K562 (cell line): Measurements from ENCODE around the gene RYK. TPM values are rescaled to one million over a fixed set of nuclear protein-coding genes. Genes with fewer than 3 reads are reported as not detected.

ENCODE experiments used
- ATAC-seq: fragments of 200-7000 bp; cut with Tn5 transposase; 3 replicates; pipeline ENCODE4 v1.9.1; 2020; ENCODE audit warnings: moderate library complexity
- BruUV-seq: library from RNA; stranded (reverse); fragments of 400-500 nt; replicated peaks from 2 replicates; lab custom pipeline; 2021; lab: Mats Ljungman, UMichigan
- CTCF ChIA-PET: fragments of 300-600 bp; formaldehyde crosslinking; extraction: SDS; loops from one replicate; lab custom pipeline; 2021; ENCODE audit warnings: low intra/inter-chr PET ratio; lab: Yijun Ruan, JAX
- POLR2A ChIA-PET: fragments of 300-600, 350-650 bp; sonication (Branson Sonifier 250); formaldehyde crosslinking; extraction: SDS; loops from one replicate; lab custom pipeline; 2021; ENCODE audit warnings: antibody characterized with exemption, inconsistent platforms; lab: Yijun Ruan, JAX
- DNase-seq, 4 experiments: peaks; one replicate each; pipeline versions ENCODE4 v3.0.0 to v3.0.0-alpha.2; 2011 to 2018; ENCODE audit warnings: low spot score in 3 of 4, mixed read lengths in 3 of 4; ENCODE audit errors: extremely low read depth in 1 of 4
- FAIRE-seq: peaks from 2 replicates; lab custom pipeline; 2011; peaks lifted over from hg19 to GRCh38; lab: Jason Lieb, UNC
- H2AFZ ChIP-seq: 2 replicates; pipeline ENCODE4 v1.6.0; 2011; ENCODE audit warnings: low read depth, low read length, control low read depth, inconsistent platforms
- H3K27ac ChIP-seq: fragments of 200-600 bp; 3 replicates; pipeline ENCODE4 v1.8.0; 2011; ENCODE audit warnings: low read depth, mild to moderate bottlenecking, control low read depth, inconsistent platforms, low read length, moderate library complexity, mixed read lengths; ENCODE audit errors: extremely low read depth
- H3K27me3 ChIP-seq, 2 experiments: fragments of 300-600 bp in 1 of 2; 2 replicates in 1 of 2; 3 replicates in 1 of 2; pipeline versions ENCODE4 v1.6.0 to v1.8.0; 2011; ENCODE audit warnings: inconsistent platforms in 2 of 2, low read length in 2 of 2, mild to moderate bottlenecking in 1 of 2, mixed read lengths in 1 of 2, moderate library complexity in 1 of 2; ENCODE audit not compliant: control insufficient read depth in 2 of 2, insufficient read depth in 2 of 2
- H3K36me3 ChIP-seq: fragments of 300-600 bp; 3 replicates; pipeline ENCODE4 v1.8.0; 2011; ENCODE audit warnings: mild to moderate bottlenecking, low read length, inconsistent platforms; ENCODE audit not compliant: control insufficient read depth, insufficient read depth
- H3K4me1 ChIP-seq, 2 experiments: fragments of 200-600 bp in 1 of 2; replicated peaks in 1 of 2; 2 replicates in 1 of 2; 3 replicates in 1 of 2; pipeline versions ENCODE4 v1.5.1 to v1.8.0; 2011; ENCODE audit warnings: inconsistent platforms in 2 of 2, low read length in 2 of 2, mild to moderate bottlenecking in 1 of 2, mixed read lengths in 1 of 2, moderate library complexity in 1 of 2; ENCODE audit not compliant: control insufficient read depth in 2 of 2, insufficient read depth in 2 of 2
- H3K4me2 ChIP-seq: 2 replicates; pipeline ENCODE4 v1.6.1; 2011; ENCODE audit warnings: low read length, control low read depth, inconsistent platforms, mixed read lengths; ENCODE audit not compliant: insufficient read depth
- H3K4me3 ChIP-seq: fragments of 200-600 bp; sonication (generic), shearing (Covaris generic); 2 replicates; pipeline ENCODE4 v1.5.1; 2016; ENCODE audit warnings: control low read depth, inconsistent platforms
- H3K79me2 ChIP-seq: fragments of 200-600 bp; 3 replicates; pipeline ENCODE4 v1.8.0; 2011; ENCODE audit warnings: low read length, inconsistent platforms; ENCODE audit not compliant: control insufficient read depth, insufficient read depth
- H3K9ac ChIP-seq, 2 experiments: 2 replicates each; pipeline versions ENCODE4 v1.6.0 to v1.6.1; 2011; ENCODE audit warnings: low read depth in 2 of 2, low read length in 2 of 2, control low read depth in 1 of 2, inconsistent platforms in 1 of 2, mild to moderate bottlenecking in 1 of 2, mixed read lengths in 1 of 2; ENCODE audit not compliant: insufficient read depth in 1 of 2
- H3K9me1 ChIP-seq: one replicate; pipeline ENCODE4 v1.6.0; 2011; ENCODE audit warnings: inconsistent platforms, mild to moderate bottlenecking, low read length, moderate library complexity; ENCODE audit not compliant: control insufficient read depth, insufficient read depth
- H3K9me3 ChIP-seq: replicated peaks from 2 replicates; pipeline ENCODE4 v1.5.1; 2011; ENCODE audit warnings: low read depth, low read length, inconsistent platforms; ENCODE audit not compliant: control insufficient read depth, insufficient read depth
- H4K20me1 ChIP-seq: replicated peaks from 2 replicates; pipeline ENCODE4 v1.6.1; 2011; ENCODE audit warnings: low read length, inconsistent platforms, mixed read lengths; ENCODE audit not compliant: control insufficient read depth, insufficient read depth
- FOS ChIP-seq: IDR thresholded peaks from 3 replicates; pipeline ENCODE4 v1.6.1; 2011; ENCODE audit not compliant: insufficient read length; ENCODE audit errors: extremely low read depth
- HLTF ChIP-seq: fragments of 450-650 bp; IDR thresholded peaks from 2 replicates; pipeline ENCODE4 v1.6.1; 2016
- NCOA6 ChIP-seq: fragments of 450-650 bp; IDR thresholded peaks from 2 replicates; pipeline ENCODE4 v1.6.1; 2017; ENCODE audit warnings: mild to moderate bottlenecking
- SMAD1 ChIP-seq: fragments of 150-350 bp; IDR thresholded peaks from 2 replicates; pipeline ENCODE4 v1.6.1; 2014; ENCODE audit warnings: low read length, low read depth; ENCODE audit not compliant: partially characterized antibody
- SREBF1 ChIP-seq: fragments of 150-350 bp; IDR thresholded peaks from 2 replicates; pipeline ENCODE4 v1.6.1; 2014; ENCODE audit warnings: antibody characterized with exemption, low read depth, low read length, borderline replicate concordance
- ZNF3 ChIP-seq: fragments of 250-450 bp; sonication (Bioruptor Pico); IDR thresholded peaks from 2 replicates; pipeline ENCODE4 v1.5.0; 2021; ENCODE audit warnings: mild to moderate bottlenecking, moderate library complexity
- WGBS: fragments of 100-300 bp; shearing (Covaris generic); methylation state at CpG from one replicate; pipeline ENCODE4 v1.1.6; 2016; ENCODE audit warnings: low coverage, mixed read lengths; ENCODE audit not compliant: insufficient coverage; ENCODE audit errors: missing lambda C conversion rate; 5-methylcytosine and 5-hydroxymethylcytosine counted together
- in situ Hi-C: fragments of 300-500 bp; cut with MboI; formaldehyde crosslinking; loops from 4 replicates; pipeline ENCODE4 v1.15.0; 2018; ENCODE audit warnings: inconsistent platforms, mixed read lengths
- intact Hi-C: fragments of 100-400 bp; cut with micrococcal nuclease; formaldehyde crosslinking; loops from 2 replicates; pipeline ENCODE4 v1.14.2; 2022
- polyA plus RNA-seq, 8 experiments: library from polyadenylated mRNA; depleted of rRNA in 4 of 8; stranded (reverse) in 5 of 8; unstranded in 3 of 8; fragments of >200 nt; fragmentation: Nextera tagmentation in 2 of 8; fragmentation: Illumina TruSeq in 1 of 8; extraction: Ambion mirVana in 2 of 8; extraction: Trizol in 1 of 8; gene quantifications; 2 replicates each; pipeline versions ENCODE4 v1.2.1 to v1.2.3, GENCODE V29; 2011 to 2014; ENCODE audit warnings: inconsistent platforms in 1 of 8, missing spikeins in 1 of 8
- total RNA-seq, 7 experiments: library from RNA; depleted of rRNA in 6 of 7; stranded (reverse); fragments of >200 nt in 6 of 7; fragmentation: Illumina TruSeq in 2 of 7; extraction: Trizol in 2 of 7; gene quantifications; 2 replicates each; pipeline versions ENCODE4 v1.2.1 to v1.2.3, GENCODE V29; 2011 to 2021; ENCODE audit warnings: low replicate concordance in 1 of 7
- TF ChIP-seq, protein P1 (sequence below): IDR thresholded peaks from 2 replicates; pipeline ENCODE4 v1.6.1; 2014; ENCODE audit warnings: antibody characterized with exemption

RYK gene
- total and polyA plus RNA-seq, 9 of the 15 experiments (the other 6 are each of a cell fraction or from before 2014, with no cell fraction given): 4.2 to 29.5 (median 16.6) TPM

DNA sequence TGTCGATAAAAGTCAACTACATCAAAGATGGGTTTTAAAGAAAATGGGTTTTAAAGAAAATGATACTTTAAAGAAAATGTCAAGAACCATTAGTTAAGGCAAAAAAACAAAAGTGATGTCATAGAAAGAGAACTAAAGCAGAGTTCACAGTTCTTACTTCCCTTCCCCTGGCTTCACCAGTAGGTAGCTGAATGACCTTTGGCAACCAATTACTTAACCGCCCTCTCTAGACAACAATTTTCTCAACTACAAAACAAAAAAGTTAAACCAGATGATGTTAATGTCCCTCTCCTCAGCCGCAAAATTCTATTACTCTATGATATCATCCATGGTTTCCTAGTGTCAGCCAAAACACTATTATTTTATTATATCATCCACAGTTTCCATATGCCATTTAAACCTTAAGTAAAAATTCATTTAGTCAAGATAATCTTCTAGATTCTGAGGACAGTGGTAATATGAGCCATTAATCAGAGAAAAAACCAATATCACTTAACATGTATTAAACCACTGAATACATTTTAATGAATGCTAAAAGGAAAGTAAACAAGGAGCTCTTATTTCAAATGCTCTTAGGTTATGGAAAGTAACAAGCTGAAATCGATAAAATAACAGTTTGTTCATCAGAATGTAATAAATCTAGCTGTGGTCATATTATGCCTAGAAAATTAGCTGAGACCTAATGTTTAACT, 13.1 kb downstream of the RYK start:
- Histone ChIP-seq H3K36me3 (no peaks in the 10 kb centered on the region), H3K27ac (no peak overlapping the region), H3K4me2 (no peak overlapping the region)
- no peak for FAIRE-seq
- in situ Hi-C loops (no loop called here), intact Hi-C loops (no loop called here)
- WGBS: 71% methylated on average over 4 of the region's 4 CpGs
- POLR2A ChIA-PET: interaction anchor here (1.1 kb wide), 1 partner anchor 11 kb away, joined by 3 read pairs; no protein-coding TSS in a partner anchor
- no TSS peak for BruUV-seq
- no peak for ATAC-seq
- CTCF ChIA-PET: no interaction called here
- TF ChIP-seq, protein P1, sequence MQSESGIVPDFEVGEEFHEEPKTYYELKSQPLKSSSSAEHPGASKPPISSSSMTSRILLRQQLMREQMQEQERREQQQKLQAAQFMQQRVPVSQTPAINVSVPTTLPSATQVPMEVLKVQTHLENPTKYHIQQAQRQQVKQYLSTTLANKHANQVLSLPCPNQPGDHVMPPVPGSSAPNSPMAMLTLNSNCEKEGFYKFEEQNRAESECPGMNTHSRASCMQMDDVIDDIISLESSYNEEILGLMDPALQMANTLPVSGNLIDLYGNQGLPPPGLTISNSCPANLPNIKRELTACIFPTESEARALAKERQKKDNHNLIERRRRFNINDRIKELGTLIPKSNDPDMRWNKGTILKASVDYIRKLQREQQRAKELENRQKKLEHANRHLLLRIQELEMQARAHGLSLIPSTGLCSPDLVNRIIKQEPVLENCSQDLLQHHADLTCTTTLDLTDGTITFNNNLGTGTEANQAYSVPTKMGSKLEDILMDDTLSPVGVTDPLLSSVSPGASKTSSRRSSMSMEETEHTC: no peak
- TF ChIP-seq FOS (no peak), ZNF3 (CRISPR knock-in tag) (no peak), HLTF (no peak), SREBF1 (no peak), SMAD1 (no peak), NCOA6 (no peak)
- TF ChIP-seq, all 486 proteins: peak for 0
- Histone ChIP-seq H3K9me3 (no peaks in the 10 kb centered on the region), H3K4me1 (peaks cover 0 to 3% of the 10 kb centered on the region in 2 experiments; a peak in 3 of 5 replicates), H3K9ac (no peak overlapping the region), H3K9me1 (no peaks in the 10 kb centered on the region), H3K79me2 (peaks cover 92% of the 10 kb centered on the region), H3K4me3 (no peak overlapping the region), H2AFZ (no peak overlapping the region), H4K20me1 (peaks cover 13% of the 10 kb centered on the region), H3K27me3 (no peaks in the 10 kb centered on the region)
- DNase-seq: no peak
